ENCODE measurements around the gene IL16.

DNA sequence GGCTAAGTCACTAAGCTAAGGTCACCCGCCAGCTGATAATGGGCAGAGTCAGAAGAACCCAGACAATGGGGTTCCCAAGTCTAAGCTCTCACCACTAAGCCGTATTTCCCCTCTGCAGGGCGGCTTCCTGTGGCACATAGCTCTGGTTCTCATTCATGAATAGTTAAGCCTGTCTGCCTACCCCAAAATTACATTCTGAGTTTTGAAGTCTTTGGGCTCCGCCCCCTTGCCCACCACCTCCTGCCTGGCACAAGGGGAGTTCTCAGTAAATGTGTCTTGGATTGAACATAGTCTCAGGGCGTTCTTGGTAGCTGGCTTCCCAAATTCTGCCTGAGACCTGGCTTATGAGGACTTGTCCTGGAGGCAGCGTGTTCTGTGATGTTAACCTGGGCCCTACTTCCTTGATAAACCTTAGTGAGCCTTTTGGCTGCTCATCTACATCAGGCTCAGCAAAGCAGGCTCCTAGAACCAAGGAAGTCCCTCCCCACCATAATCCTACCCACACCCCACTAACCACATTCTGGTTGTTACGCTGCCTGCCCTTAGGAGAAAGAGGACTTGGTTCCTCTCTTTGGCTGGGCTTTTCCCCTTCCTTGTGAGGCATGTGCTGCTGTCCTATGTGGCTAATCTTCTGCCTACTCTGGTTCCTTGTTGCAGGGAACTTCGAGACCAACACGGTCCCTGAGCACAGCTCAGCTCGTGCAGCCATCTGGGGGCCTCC, 72.4 kb downstream of the IL16 start:
- no peak for TF ChIP-seq POLR2AphosphoS5 (IDR thresholded peaks at IDR 0.05; ENCODE audit: borderline replicate concordance, low read depth, low read length)
- TF ChIP-seq FOXP2 (optimal IDR thresholded peaks at IDR 0.05; ENCODE audit: control extremely low read depth, extremely low read length, insufficient read depth) = no peak

Measured in SK-N-MC (cell line).